GM12878 (cell line): ENCODE measurements around the gene LRRC3C. TPM values are rescaled to one million over a fixed set of nuclear protein-coding genes. Genes with fewer than 3 reads are reported as not detected.

Experiments
- CREB1 ChIP-seq: IDR thresholded peaks from 2 replicates; pipeline ENCODE4 v1.6.1; 2012; ENCODE audit warnings: low read depth, mild to moderate bottlenecking, inconsistent platforms
- GABPA ChIP-seq: IDR thresholded peaks from 2 replicates; pipeline ENCODE4 v1.6.1; 2014; ENCODE audit warnings: antibody characterized with exemption, low read depth, mild to moderate bottlenecking, inconsistent platforms
- HDAC2 ChIP-seq: fragments of 200-600 bp; sonication (generic); IDR thresholded peaks from 2 replicates; pipeline ENCODE4 v1.6.1; 2017
- IKZF1 ChIP-seq: fragments of 450-650 bp; conservative IDR thresholded peaks from 2 replicates; pipeline ENCODE4 v1.6.1; 2017; ENCODE audit warnings: antibody characterized with exemption, mild to moderate bottlenecking
- SMARCA5 ChIP-seq: fragments of 450-650 bp; IDR thresholded peaks from 2 replicates; pipeline ENCODE4 v1.6.1; 2017; ENCODE audit warnings: mild to moderate bottlenecking
- SMC3 ChIP-seq: IDR thresholded peaks from 2 replicates; pipeline ENCODE4 v1.6.1; 2011; ENCODE audit warnings: low read length, improper control_type of control experiment, borderline replicate concordance
- SUZ12 ChIP-seq: fragments of 200-600 bp; sonication (generic); IDR thresholded peaks from one replicate; pipeline ENCODE4 v1.6.1; 2018; ENCODE audit warnings: antibody characterized with exemption, mild to moderate bottlenecking; ENCODE audit not compliant: unreplicated experiment
- TARDBP ChIP-seq: IDR thresholded peaks from 2 replicates; pipeline ENCODE4 v1.6.1; 2016; ENCODE audit warnings: borderline replicate concordance
- TBL1XR1 ChIP-seq: IDR thresholded peaks from 2 replicates; pipeline ENCODE4 v1.6.1; 2012; ENCODE audit warnings: low read depth, low read length, improper control_type of control experiment
- ZBED1 ChIP-seq: IDR thresholded peaks from 2 replicates; pipeline ENCODE4 v1.6.1; 2016; ENCODE audit warnings: borderline replicate concordance
- polyA plus RNA-seq, 11 experiments: library from polyadenylated mRNA; depleted of rRNA in 4 of 11; unstranded in 6 of 11; stranded (reverse) in 5 of 11; fragments of >200 nt; fragmentation: Nextera tagmentation in 4 of 11; fragmentation: Illumina TruSeq in 1 of 11; extraction: Ambion mirVana in 4 of 11; extraction: Trizol in 1 of 11; gene quantifications; 1 replicate in 1 of 11; 2 replicates in 10 of 11; pipeline versions ENCODE4 v1.2.1 to v1.2.3, GENCODE V29; 2011 to 2016; ENCODE audit warnings: inconsistent platforms in 2 of 11, missing spikeins in 2 of 11, low read depth in 1 of 11
- total RNA-seq, 4 experiments: library from RNA; depleted of rRNA in 3 of 4; stranded (reverse); fragments of >200 nt in 3 of 4; fragmentation: Illumina TruSeq in 1 of 4; extraction: Trizol in 1 of 4; gene quantifications; 2 replicates each; pipeline versions ENCODE4 v1.2.1 to v1.2.3, GENCODE V29; 2013 to 2021
- TF ChIP-seq, protein P1 (sequence below): IDR thresholded peaks from 2 replicates; pipeline ENCODE4 v1.6.1; 2012; ENCODE audit warnings: improper control_type of control experiment, low read depth, low read length; ENCODE audit not compliant: insufficient replicate concordance
- TF ChIP-seq, protein P2 (sequence below): fragments of 450-650 bp; IDR thresholded peaks from 2 replicates; pipeline ENCODE4 v1.6.1; 2017; ENCODE audit warnings: antibody characterized with exemption, mild to moderate bottlenecking, moderate library complexity
- TF ChIP-seq, protein P3 (sequence below): fragments of 450-650 bp; conservative IDR thresholded peaks from 2 replicates; pipeline ENCODE4 v1.6.1; 2017; ENCODE audit warnings: mild to moderate bottlenecking, moderate library complexity
- TF ChIP-seq, protein P4 (sequence below): IDR thresholded peaks from 2 replicates; pipeline ENCODE4 v1.6.1; 2012; ENCODE audit warnings: low read depth, low read length, improper control_type of control experiment
- TF ChIP-seq, protein P5 (sequence below): fragments of 450-650 bp; IDR thresholded peaks from 2 replicates; pipeline ENCODE4 v1.6.1; 2017; ENCODE audit warnings: mild to moderate bottlenecking, low read depth, inconsistent platforms; ENCODE audit not compliant: poor library complexity, severe bottlenecking

LRRC3C gene
- total and polyA plus RNA-seq, 10 of the 15 experiments (the other 5 are each of a cell fraction or from before 2014, with no cell fraction given) = not detected

DNA sequence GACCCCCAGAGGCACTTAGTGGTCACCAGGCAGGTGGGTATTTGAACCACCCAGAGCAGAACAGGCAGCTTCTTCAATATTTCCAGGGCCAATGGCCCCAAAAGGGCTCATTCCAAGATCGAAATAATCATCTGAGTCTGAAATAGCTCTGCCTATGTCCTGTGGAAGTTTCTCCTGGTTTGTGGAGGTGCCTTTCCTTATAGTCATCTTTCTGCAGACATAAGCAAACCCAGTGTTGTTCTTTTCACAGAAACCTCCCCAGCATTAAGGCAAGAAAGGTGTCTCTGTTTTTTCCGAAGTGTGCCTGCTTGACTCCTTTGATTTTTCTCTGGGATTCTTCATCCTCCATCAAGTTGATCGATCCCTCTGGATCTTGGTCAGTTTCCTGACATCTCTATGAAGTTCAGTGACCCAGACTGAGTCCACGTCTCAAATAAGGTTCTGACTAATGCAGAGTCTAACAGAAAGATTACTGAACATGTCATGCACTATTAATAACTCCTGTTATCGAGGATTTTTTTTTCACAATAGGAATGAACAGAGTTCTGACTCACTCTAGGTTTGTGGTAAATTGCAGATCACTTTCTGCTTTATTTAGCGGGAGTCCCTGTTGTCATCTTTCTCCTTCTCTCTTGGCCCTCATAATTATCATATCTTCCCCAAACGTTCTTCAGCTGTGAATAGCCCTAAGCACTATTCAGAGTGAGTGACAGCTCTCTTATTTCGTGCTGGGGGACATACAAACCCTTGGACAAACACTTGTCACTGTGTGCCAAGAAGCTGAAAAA, 1.5 kb downstream of the LRRC3C start (continued):
- TF ChIP-seq, protein P1, sequence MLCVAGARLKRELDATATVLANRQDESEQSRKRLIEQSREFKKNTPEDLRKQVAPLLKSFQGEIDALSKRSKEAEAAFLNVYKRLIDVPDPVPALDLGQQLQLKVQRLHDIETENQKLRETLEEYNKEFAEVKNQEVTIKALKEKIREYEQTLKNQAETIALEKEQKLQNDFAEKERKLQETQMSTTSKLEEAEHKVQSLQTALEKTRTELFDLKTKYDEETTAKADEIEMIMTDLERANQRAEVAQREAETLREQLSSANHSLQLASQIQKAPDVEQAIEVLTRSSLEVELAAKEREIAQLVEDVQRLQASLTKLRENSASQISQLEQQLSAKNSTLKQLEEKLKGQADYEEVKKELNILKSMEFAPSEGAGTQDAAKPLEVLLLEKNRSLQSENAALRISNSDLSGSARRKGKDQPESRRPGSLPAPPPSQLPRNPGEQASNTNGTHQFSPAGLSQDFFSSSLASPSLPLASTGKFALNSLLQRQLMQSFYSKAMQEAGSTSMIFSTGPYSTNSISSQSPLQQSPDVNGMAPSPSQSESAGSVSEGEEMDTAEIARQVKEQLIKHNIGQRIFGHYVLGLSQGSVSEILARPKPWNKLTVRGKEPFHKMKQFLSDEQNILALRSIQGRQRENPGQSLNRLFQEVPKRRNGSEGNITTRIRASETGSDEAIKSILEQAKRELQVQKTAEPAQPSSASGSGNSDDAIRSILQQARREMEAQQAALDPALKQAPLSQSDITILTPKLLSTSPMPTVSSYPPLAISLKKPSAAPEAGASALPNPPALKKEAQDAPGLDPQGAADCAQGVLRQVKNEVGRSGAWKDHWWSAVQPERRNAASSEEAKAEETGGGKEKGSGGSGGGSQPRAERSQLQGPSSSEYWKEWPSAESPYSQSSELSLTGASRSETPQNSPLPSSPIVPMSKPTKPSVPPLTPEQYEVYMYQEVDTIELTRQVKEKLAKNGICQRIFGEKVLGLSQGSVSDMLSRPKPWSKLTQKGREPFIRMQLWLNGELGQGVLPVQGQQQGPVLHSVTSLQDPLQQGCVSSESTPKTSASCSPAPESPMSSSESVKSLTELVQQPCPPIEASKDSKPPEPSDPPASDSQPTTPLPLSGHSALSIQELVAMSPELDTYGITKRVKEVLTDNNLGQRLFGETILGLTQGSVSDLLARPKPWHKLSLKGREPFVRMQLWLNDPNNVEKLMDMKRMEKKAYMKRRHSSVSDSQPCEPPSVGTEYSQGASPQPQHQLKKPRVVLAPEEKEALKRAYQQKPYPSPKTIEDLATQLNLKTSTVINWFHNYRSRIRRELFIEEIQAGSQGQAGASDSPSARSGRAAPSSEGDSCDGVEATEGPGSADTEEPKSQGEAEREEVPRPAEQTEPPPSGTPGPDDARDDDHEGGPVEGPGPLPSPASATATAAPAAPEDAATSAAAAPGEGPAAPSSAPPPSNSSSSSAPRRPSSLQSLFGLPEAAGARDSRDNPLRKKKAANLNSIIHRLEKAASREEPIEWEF = no peak
- TF ChIP-seq, protein P2, sequence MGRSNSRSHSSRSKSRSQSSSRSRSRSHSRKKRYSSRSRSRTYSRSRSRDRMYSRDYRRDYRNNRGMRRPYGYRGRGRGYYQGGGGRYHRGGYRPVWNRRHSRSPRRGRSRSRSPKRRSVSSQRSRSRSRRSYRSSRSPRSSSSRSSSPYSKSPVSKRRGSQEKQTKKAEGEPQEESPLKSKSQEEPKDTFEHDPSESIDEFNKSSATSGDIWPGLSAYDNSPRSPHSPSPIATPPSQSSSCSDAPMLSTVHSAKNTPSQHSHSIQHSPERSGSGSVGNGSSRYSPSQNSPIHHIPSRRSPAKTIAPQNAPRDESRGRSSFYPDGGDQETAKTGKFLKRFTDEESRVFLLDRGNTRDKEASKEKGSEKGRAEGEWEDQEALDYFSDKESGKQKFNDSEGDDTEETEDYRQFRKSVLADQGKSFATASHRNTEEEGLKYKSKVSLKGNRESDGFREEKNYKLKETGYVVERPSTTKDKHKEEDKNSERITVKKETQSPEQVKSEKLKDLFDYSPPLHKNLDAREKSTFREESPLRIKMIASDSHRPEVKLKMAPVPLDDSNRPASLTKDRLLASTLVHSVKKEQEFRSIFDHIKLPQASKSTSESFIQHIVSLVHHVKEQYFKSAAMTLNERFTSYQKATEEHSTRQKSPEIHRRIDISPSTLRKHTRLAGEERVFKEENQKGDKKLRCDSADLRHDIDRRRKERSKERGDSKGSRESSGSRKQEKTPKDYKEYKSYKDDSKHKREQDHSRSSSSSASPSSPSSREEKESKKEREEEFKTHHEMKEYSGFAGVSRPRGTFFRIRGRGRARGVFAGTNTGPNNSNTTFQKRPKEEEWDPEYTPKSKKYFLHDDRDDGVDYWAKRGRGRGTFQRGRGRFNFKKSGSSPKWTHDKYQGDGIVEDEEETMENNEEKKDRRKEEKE = no peak
- peak; percentile 47; the same call in 1 of the 2 replicates for TF ChIP-seq IKZF1
- no peak for TF ChIP-seq SMC3
- peak; percentile 87 for TF ChIP-seq ZBED1
- TF ChIP-seq CREB1 = peak; percentile 70
- TF ChIP-seq SUZ12 = no peak
- no peak for TF ChIP-seq HDAC2
- TF ChIP-seq, protein P3, sequence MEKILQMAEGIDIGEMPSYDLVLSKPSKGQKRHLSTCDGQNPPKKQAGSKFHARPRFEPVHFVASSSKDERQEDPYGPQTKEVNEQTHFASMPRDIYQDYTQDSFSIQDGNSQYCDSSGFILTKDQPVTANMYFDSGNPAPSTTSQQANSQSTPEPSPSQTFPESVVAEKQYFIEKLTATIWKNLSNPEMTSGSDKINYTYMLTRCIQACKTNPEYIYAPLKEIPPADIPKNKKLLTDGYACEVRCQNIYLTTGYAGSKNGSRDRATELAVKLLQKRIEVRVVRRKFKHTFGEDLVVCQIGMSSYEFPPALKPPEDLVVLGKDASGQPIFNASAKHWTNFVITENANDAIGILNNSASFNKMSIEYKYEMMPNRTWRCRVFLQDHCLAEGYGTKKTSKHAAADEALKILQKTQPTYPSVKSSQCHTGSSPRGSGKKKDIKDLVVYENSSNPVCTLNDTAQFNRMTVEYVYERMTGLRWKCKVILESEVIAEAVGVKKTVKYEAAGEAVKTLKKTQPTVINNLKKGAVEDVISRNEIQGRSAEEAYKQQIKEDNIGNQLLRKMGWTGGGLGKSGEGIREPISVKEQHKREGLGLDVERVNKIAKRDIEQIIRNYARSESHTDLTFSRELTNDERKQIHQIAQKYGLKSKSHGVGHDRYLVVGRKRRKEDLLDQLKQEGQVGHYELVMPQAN = no peak
- no peak for TF ChIP-seq SMARCA5
- no peak for TF ChIP-seq TARDBP
- no peak for TF ChIP-seq GABPA
- TF ChIP-seq, protein P4, sequence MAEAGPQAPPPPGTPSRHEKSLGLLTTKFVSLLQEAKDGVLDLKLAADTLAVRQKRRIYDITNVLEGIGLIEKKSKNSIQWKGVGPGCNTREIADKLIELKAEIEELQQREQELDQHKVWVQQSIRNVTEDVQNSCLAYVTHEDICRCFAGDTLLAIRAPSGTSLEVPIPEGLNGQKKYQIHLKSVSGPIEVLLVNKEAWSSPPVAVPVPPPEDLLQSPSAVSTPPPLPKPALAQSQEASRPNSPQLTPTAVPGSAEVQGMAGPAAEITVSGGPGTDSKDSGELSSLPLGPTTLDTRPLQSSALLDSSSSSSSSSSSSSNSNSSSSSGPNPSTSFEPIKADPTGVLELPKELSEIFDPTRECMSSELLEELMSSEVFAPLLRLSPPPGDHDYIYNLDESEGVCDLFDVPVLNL = no peak
- TF ChIP-seq, protein P5, sequence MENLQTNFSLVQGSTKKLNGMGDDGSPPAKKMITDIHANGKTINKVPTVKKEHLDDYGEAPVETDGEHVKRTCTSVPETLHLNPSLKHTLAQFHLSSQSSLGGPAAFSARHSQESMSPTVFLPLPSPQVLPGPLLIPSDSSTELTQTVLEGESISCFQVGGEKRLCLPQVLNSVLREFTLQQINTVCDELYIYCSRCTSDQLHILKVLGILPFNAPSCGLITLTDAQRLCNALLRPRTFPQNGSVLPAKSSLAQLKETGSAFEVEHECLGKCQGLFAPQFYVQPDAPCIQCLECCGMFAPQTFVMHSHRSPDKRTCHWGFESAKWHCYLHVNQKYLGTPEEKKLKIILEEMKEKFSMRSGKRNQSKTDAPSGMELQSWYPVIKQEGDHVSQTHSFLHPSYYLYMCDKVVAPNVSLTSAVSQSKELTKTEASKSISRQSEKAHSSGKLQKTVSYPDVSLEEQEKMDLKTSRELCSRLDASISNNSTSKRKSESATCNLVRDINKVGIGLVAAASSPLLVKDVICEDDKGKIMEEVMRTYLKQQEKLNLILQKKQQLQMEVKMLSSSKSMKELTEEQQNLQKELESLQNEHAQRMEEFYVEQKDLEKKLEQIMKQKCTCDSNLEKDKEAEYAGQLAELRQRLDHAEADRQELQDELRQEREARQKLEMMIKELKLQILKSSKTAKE = no peak
- no peak for TF ChIP-seq TBL1XR1
